GM19043 (cell line): ENCODE data around the gene DYNLRB2.
A peak's percentile ranks its signal among the peaks of the same experiment; 100 is the strongest.

Source experiments
- ATAC-seq: cut with Tn5 transposase; IDR thresholded peaks from one replicate; pipeline ENCODE4 v1.9.1; 2021; ENCODE audit warnings: low read depth; ENCODE audit not compliant: unreplicated experiment

The DYNLRB2 gene

DNA sequence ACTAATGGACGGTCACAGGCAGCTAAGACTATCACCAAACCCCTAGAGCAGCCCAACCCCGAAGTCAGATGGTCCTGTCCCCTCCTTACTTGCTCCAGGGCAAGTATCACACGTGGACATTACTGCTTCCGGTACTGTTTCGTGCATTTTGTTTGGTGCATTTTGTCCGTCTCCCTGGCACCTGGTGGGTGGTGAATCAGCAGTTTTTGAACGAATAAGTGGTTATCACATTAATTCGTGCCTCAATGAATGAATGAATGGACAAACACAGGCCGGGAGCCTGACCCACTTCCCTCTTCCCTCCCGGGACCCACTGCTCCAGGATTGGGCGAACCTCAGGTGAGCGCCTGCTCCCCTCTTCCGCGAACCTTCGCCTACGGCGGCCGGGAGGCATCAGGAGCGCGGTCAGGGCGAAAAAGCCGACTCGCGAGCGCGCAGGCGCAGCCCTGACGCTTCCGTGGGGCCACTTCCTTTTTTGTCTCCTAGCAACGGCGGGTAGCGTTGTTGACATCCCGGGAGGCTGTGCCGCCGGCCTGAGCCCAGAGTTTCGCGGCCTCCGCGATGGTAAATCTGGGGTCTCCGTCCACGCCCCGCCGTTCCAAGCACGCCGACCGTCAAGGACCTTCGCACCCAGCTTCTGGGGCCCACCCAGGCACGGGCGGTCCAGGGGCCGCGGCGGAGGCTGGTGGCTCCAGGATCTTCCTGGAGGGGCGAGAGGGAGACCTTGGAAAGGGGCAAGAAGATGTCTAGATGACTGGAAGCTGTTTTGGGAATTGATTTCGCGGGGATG lies at the start of gene DYNLRB2:
TSS of gene DYNLRB2 (plus strand) at position 478 of the 790 bp plus-strand sequence. CDS start at position 562, 84 bp downstream.
- peak; percentile 96 for ATAC-seq

DNA sequence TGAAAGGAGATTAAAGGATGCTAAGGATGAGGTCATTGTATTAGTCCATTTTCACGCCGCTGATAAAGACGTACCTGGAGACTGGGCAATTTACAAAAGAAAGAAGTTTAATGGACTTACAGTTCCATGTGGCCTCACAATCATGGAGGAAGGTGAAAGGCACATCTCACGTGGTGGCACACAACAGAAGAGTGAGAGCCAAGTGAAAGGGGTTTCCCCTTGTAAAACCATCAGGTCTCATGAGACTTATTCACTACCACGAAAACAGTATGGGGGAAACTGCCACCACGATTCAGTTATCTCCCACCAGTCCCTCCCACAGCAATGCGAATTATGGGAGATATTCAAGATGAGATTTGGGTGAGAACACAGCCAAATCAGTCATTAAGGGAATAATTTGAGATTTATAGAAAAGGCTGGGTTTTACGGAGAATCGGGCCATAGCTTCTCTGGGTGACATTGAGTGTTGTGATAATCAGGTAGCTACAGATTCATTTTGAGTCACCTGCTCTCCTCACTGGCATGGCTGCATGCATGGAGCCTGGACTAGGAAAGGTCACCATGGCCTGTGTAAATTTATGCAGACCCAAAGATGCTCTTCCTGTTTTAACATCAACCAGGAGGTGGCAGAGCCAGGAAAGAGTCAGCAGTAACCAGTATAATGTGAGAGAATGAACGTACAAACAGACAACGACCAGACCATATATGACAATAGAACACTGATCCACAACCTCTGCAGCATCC lies 40.5 kb upstream of the DYNLRB2 start:
- no peak for ATAC-seq

DNA sequence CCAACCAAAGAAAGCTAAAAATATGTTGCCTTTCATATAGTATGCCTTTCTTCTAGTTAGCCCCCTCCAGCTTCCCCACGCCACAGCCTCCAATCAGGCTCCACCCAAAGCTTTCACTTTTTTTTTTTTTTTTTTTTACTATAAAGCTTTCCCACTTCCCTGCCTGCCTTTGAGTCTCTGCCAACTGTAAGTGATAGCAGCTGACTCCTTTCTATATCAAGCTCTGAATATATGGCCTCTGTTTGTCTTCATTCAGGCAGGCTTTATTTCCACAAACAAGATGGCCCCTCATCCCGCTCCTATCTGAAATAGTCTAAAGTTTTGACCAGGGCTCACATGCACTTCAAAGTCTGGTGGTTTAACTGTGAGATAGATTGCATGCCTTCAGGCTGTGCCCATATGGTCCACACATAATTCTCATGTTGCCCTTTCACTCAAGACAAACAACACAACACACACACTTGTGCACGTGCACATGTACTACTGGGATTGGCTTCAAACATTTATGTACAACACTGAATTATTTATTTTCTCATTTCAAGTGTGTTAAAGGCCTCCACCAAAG lies 39.8 kb upstream of the DYNLRB2 start:
- ATAC-seq, result no peak

DNA sequence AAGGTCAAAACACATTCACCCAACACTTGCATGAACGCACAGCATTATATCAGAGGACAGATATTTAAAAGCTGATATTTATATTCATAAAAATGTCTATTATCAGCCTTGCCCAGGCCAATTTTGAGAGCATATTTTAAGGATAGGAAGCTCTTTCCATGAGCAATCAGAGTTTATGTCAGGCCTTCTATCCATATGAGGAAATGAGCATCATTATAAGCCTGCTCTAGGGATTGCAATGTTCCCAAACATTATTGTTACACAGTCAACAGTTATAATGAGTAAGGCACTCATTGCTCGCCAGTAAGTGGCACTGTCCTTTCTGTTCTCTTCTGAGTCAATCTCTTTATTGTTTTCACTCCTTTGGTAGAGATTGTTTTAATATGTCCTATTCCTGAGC lies 37.7 kb upstream of the DYNLRB2 start:
- ATAC-seq, result no peak

DNA sequence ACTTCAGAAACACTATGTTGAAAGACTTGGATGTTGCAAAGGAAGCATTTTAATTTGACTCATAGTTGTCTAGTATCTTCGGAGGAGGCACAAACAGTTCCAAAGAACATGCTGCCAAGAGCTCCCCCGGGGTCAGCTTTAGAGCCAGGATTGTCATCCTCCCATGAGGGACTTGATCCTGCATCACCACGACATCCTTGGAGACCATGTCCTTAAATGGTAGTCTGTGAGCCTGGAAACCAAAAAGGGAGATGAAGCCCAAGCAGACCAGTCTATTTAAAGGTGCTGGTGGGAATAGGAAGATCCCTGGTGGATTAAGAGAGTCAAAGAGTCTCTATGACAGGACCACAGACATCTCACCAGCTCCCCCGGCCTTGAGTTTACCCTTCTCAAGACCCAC lies 33.3 kb upstream of the DYNLRB2 start:
- ATAC-seq, result no peak

DNA sequence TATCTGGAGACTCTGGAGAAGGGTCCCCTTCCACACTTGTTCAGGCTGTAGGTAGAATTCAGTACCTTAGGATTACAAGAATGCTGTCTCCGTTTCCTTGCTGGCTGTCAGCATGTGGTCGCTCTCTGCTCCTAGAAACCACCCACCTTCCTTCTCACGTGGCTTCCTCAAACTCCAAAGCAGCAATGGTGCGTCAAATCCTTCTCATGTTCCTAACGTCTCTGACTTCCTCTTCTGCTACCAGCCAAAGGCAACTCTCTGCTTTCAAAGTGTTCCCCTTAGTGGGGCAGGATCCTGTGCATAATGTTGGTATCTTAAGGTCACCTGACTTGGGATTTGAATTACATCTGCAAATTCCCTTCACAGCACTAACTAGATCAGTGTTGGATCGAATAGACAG lies 30.9 kb upstream of the DYNLRB2 start:
- ATAC-seq, result no peak

DNA sequence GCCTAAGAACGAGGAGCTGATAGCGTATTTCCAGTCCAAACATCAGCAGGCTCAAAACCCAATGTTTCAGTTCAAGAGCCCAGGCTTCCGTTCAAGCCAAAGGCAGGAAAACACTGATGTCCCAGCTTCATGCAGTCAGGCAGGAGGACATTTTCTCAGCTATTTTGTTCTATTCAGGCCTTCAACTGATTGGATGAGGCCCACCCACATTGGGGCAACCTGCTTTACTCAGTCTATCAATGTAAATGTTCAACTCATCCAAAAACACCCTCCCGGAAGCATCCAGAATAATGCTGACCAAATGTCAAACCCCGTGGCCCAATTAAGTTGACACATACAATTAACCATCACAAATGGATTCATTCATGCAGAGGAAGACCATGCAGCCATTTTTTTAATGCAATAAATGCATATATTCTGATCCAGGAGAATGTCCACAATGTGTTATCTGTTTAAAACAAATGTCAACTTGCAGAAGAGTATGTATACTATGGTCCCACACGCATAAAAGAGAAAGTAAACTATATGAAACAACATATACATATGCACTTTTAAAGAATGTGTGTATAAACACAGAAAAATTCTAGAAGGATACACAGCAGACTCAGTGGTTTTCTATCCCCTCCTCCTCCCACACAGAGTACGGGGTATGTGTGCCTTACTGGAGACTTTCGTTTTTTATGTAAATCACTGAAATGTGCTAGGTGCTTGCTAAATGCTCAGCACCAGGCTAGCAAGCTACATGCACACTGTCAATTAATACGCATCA lies 28.8 kb upstream of the DYNLRB2 start:
- no peak for ATAC-seq

DNA sequence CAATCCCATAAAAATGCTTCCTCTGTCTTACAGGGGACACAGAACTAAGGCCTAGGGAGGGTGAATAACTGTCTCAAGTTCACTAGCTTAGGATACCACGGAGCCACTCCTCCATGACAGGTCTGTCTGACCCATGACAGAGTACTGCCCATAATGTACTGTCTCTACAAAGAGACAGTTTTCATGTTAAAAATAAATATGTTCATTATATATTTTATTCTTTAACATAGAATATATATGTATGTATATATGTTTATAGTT lies 28.3 kb upstream of the DYNLRB2 start:
- no peak for ATAC-seq

DNA sequence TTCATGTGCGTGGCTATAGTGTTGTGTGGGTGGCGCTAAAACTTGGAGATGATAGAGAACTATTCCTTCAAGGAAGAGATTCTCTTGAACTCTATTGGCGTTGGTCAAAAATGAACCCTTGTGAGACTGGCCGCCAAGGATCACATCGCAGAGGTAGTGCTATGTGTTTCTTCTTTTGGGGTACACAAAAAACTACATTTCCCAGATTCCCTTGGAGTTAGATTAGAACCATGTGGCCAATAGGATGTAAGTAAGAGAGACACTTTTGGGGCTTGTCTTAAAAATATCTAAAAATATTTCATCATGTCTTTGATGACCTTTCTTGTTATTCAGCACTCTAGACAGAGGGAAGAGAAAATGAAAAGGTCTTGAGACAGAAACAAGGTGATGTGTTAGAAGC lies 25.4 kb upstream of the DYNLRB2 start:
- no peak for ATAC-seq

DNA sequence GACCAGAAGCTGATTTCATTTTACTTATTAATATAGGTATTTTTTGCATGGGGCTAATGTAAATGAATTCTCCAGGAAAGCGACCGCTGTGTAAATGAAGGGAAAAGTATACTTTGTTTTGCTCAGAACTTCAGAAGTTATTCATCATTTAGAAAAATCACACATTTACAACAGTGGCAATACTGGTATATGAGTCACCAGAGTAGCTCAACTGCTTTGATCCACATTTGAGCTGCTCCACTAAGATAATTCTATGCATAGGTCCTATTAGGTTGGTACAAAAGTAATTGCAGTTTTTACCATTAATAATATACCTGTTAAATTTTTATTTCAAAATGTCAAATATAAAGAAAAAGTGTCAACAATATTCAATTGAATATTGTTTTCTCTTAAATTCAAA lies 22.9 kb upstream of the DYNLRB2 start:
- ATAC-seq, result no peak

DNA sequence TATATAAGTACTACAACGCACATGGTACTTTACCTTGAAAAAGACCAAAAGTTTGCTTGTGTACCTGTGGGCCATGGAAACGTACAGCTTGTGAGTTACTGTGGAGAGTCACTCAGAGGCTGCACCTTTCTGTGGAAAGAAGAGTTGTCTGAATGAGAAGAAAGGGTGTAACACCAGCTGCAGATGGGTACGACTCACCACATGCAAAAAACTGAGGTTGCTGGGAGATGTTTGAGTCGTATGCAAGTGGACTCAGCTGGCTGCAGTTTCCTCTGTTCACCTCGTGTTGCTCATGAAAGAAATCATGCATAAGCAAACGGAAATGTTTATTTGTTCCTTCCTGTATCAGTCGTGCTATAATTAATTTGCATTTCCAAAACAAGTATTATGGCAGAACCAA lies 22.4 kb upstream of the DYNLRB2 start:
- no peak for ATAC-seq

DNA sequence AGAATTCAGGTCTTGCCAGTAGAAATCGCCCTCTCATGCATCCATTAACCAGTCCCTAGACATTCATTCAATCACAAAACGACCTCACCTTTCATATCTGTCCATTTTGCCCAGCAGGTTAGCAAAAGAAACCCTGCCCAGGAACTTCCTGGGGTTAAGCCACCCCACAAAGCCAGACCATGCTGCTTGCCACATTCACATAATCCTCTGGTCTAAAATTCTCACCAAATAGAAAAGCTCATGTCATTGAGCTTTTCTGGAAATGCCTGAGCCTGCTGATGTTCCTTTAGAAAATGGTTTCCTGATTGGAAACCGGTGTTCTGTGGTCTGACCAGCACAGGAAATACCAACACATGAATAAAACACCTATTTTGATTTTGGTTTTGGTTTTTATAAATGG lies 21.6 kb upstream of the DYNLRB2 start:
- no peak for ATAC-seq

DNA sequence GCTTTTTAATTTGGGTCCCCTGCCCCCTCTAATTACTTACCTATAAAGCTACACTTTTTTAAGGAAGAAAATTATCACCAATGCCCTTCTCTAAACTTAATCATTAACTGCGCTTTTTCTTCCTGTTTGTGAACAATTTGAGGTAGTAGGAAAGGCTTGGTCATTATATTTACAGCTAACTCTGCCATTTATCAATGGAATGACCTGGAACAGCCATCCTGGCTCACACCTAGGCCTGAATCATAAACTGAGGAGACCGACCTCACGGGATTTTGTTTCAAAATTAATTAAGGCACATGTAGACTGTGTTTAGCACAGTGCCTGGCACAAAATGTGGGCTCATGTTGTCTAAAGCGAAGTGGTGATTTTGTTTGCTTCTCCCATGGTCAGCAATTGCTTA lies 15.4 kb upstream of the DYNLRB2 start:
- ATAC-seq, result no peak

DNA sequence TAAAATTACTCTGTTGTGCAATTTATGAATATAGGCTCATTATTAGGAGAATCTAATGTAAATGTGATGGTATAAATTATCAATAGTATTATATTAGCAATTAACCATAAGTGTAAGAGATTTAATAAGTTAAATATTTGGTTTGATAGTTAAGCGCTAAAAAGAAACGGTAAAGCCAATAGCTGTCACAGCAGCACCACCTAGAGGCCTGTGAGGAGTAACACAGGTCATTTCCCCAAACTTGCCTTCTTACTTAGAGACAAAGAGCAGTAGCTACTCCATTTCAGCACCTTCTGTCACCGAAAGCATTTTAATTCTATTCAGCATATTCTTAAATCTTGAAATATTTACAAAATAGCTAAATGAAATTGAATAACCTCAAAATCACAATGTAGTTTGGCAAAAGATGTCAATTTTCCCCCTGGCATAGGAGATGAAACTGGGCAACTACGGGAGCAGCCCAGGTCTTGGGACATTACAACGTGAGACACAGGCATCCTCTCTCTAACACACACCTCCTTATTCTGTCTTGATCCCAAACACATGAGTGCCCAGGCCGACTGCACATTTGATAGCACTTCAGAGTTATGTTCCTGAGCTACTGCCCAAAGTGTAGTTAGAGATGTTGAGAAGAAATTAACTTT lies 14.3 kb upstream of the DYNLRB2 start:
- no peak for ATAC-seq

DNA sequence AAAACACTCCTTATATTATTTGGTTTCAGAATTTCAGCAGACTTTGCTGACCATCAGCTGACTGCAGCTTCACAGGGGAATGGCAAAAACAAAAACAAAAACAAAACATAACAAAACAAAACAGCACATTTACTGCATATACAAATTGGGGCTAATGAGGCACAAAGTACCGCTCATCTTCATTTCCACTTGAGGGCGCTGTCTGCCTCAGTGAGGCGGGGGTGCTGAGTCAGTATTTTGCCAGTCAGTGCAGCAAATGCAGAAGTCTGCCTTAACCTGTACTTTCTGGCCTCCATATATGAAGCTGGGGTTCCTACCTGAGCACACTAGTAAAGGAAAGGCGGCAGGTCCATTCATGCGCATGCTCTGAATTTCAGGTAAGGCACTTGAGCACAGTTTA lies 13.5 kb upstream of the DYNLRB2 start:
- ATAC-seq, result peak; percentile 68

DNA sequence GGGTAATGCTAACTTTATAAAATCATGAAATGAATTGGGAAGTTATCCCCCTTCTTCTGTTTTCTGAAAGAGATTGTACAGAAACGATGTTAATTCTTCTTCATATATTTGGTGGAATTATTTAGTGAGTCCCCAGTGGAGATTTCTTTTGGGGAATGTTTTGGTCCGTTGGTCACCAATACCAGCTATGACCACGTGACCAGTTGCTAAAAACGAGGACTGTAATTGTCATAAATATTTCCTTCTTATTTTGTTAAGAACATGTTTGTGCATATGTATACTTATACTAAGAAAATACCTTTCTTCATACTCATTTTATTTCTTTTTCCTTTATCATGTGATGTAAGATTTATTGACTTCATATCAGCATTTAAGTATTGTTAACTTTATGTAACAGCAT lies 10.3 kb upstream of the DYNLRB2 start:
- no peak for ATAC-seq

DNA sequence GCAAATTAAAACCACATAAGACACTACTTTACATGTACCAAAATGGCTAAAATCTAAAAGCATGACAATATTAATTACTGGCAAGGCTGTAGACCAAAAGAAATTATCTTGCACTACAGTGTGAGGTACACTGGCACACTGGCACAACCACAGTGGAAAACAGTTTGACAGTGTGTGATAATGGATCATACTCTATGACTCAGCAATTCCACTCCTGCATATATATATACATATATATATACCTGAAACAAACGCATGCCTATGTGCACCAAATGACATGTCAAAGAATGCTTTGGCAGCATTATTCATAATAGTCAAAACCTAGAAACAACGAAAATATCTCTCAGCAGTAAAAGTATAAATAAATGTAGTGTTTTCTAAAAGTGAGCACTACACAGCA lies 4.6 kb upstream of the DYNLRB2 start:
- no peak for ATAC-seq

DNA sequence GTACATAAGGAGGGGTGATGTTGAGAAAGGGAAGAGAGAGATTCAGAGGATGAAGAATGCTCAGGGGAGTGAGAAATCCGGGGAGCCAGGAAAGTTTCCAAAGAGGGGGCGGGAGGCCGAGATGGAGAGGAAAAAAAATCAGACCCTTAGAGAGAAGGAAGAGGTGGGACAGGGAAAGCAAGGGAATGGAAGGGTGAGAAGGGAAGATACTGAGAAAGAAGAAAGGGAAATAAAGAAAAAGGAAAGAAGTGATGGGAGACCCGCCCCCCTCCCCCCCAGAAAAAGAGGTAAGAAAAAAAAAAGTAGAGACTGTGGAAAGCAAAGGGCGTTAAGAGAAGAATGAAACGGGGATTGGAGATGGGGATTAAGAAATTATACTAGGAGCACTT lies 507 bp downstream of the DYNLRB2 start:
- no peak for ATAC-seq

DNA sequence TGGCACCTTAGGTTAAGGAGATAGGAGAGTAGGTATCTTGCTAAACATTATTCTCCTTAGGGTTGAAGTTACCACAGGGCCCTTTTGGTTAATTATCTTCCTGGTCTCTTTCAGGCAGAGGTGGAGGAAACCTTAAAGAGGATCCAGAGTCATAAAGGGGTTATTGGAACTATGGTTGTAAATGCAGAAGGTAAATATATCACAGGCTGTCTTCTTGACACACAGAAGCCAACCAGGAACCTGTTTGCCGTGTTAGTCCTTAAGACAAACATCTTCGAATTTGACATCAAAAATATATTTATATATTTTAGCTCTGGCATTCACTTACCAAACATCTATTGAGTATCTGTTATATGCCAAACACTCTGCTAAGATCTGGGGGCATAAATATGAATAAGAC lies 2.4 kb downstream of the DYNLRB2 start:
- ATAC-seq, result no peak

DNA sequence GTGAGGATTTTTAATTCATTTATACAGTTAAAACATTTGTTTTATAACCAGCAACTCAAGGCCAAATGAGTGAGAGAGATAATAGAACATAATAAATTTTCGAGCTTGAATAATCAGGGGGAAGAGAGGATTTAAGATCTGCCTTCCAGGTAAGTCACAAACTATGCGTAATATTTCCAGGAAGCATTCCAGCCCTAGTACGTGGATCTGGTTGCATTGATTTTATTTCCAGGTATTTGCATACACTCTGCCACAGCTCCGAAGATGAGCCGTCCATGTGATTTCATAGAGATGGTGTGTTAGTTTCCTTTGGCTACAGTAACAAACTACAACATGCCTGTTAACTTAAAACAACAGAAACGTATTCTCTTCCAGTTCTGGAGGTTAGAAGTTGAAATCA lies 3.5 kb downstream of the DYNLRB2 start:
- no peak for ATAC-seq

DNA sequence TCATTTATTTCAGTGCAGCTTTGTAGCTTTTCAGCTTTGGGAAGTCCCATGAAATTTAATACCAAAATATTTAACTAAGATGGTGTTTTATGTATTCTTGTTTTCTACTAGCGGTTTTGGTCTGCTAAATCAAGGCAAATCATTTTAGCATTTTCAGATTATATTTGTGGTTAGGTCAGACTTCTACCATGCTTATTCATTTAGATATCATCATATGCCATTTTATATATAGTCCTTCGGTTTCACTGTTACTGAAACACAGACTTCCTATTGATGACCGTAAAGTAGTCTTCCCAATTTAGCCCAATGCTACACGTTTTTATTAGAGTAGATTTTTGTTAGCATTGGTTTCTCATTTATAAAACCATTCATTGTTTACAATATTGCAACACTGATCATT lies 5.5 kb downstream of the DYNLRB2 start:
- no peak for ATAC-seq
